Liver (tissue), 3 donors: ENCODE results near the gene ST6GALNAC4.
"Not testable (repeated sequence)": the region's sequence is repeated elsewhere in the genome, so short reads cannot be mapped to it uniquely, and the experiment has no call there.

Experiments
- TAF1 ChIP-seq: conservative IDR thresholded peaks from 2 replicates; pipeline ENCODE4 v1.6.1; 2016; ENCODE audit warnings: antibody characterized with exemption, mild to moderate bottlenecking
- YY1 ChIP-seq: IDR thresholded peaks from 2 replicates; pipeline ENCODE4 v1.6.1; 2016; ENCODE audit warnings: antibody characterized with exemption, mild to moderate bottlenecking
- TF ChIP-seq, protein P1 (sequence below): fragments of 150-350 bp; IDR thresholded peaks from 2 replicates; pipeline ENCODE4 v1.5.1; 2017; ENCODE audit warnings: improper control_type of control experiment, low read depth, low read length; ENCODE audit not compliant: missing input control
- TF ChIP-seq, protein P2 (sequence below): IDR thresholded peaks from 2 replicates; pipeline ENCODE4 v1.6.1; 2016; ENCODE audit warnings: antibody characterized with exemption, mild to moderate bottlenecking
- donor health status: healthy.
- donor health status: healthy.

GRCh38 chr9:127870153-127870491, 46.7 kb downstream of the ST6GALNAC4 start:
- TF ChIP-seq, protein P1, sequence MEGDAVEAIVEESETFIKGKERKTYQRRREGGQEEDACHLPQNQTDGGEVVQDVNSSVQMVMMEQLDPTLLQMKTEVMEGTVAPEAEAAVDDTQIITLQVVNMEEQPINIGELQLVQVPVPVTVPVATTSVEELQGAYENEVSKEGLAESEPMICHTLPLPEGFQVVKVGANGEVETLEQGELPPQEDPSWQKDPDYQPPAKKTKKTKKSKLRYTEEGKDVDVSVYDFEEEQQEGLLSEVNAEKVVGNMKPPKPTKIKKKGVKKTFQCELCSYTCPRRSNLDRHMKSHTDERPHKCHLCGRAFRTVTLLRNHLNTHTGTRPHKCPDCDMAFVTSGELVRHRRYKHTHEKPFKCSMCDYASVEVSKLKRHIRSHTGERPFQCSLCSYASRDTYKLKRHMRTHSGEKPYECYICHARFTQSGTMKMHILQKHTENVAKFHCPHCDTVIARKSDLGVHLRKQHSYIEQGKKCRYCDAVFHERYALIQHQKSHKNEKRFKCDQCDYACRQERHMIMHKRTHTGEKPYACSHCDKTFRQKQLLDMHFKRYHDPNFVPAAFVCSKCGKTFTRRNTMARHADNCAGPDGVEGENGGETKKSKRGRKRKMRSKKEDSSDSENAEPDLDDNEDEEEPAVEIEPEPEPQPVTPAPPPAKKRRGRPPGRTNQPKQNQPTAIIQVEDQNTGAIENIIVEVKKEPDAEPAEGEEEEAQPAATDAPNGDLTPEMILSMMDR: not testable (repeated sequence)
- not testable (repeated sequence) for TF ChIP-seq YY1, TAF1
- TF ChIP-seq, protein P2, sequence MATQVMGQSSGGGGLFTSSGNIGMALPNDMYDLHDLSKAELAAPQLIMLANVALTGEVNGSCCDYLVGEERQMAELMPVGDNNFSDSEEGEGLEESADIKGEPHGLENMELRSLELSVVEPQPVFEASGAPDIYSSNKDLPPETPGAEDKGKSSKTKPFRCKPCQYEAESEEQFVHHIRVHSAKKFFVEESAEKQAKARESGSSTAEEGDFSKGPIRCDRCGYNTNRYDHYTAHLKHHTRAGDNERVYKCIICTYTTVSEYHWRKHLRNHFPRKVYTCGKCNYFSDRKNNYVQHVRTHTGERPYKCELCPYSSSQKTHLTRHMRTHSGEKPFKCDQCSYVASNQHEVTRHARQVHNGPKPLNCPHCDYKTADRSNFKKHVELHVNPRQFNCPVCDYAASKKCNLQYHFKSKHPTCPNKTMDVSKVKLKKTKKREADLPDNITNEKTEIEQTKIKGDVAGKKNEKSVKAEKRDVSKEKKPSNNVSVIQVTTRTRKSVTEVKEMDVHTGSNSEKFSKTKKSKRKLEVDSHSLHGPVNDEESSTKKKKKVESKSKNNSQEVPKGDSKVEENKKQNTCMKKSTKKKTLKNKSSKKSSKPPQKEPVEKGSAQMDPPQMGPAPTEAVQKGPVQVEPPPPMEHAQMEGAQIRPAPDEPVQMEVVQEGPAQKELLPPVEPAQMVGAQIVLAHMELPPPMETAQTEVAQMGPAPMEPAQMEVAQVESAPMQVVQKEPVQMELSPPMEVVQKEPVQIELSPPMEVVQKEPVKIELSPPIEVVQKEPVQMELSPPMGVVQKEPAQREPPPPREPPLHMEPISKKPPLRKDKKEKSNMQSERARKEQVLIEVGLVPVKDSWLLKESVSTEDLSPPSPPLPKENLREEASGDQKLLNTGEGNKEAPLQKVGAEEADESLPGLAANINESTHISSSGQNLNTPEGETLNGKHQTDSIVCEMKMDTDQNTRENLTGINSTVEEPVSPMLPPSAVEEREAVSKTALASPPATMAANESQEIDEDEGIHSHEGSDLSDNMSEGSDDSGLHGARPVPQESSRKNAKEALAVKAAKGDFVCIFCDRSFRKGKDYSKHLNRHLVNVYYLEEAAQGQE: not testable (repeated sequence)
